HEK293 (cell line): ENCODE measurements around the gene PLEKHA7.

Experiments used
- CTCF ChIA-PET: fragments of 350-600 bp; formaldehyde crosslinking; extraction: SDS; loops from one replicate; lab custom pipeline; 2021; ENCODE audit warnings: antibody characterized with exemption; lab: Yijun Ruan, JAX
- POLR2A ChIA-PET: fragments of 300-600 bp; formaldehyde crosslinking; extraction: SDS; loops from one replicate; lab custom pipeline; 2020; ENCODE audit warnings: antibody characterized with exemption, inconsistent platforms; lab: Yijun Ruan, JAX
- H3K27ac ChIP-seq: fragments of 200-500 bp; sonication (Bioruptor generic); 2 replicates; pipeline ENCODE4 v1.5.1; 2014; ENCODE audit warnings: low read depth, low read length, control low read depth, inconsistent platforms; ENCODE audit errors: extremely low read depth
- H3K36me3 ChIP-seq, 2 experiments: fragments of 200-500 bp in 1 of 2; sonication (Bioruptor generic) in 1 of 2; 1 replicate in 1 of 2; 2 replicates in 1 of 2; pipeline ENCODE4 v1.5.1; 2014 to 2017; ENCODE audit warnings: inconsistent platforms in 2 of 2, low read length in 2 of 2; ENCODE audit not compliant: control insufficient read depth in 2 of 2, insufficient read depth in 1 of 2
- H3K4me1 ChIP-seq: fragments of 200-500 bp; sonication (Bioruptor generic); 2 replicates; pipeline ENCODE4 v1.5.1; 2014; ENCODE audit warnings: mild to moderate bottlenecking, low read length, inconsistent platforms; ENCODE audit not compliant: control insufficient read depth, insufficient read depth
- H3K4me3 ChIP-seq: 2 replicates; pipeline ENCODE4 v1.5.1; 2011; ENCODE audit warnings: low read depth, mild to moderate bottlenecking, control low read depth, low read length, moderate library complexity
- H3K9me3 ChIP-seq: fragments of 200-500 bp; sonication (Bioruptor generic); 2 replicates; pipeline ENCODE4 v1.5.1; 2014; ENCODE audit warnings: low read depth, low read length, inconsistent platforms; ENCODE audit not compliant: control insufficient read depth, insufficient read depth
- MEIS1 ChIP-seq: sonication (generic); formaldehyde crosslinking; IDR thresholded peaks from 2 replicates; pipeline ENCODE4 v1.8.1; 2022; ENCODE audit warnings: missing genetic modification reagents, mild to moderate bottlenecking, borderline replicate concordance
- MYNN ChIP-seq: fragments of 450-650 bp; formaldehyde crosslinking; IDR thresholded peaks from 2 replicates; pipeline ENCODE4 v1.5.1; 2016; ENCODE audit warnings: missing biosample characterization, missing genetic modification characterization, borderline replicate concordance
- OSR2 ChIP-seq: fragments of 450-650 bp; formaldehyde crosslinking; IDR thresholded peaks from 2 replicates; pipeline ENCODE4 v1.5.1; 2016; ENCODE audit warnings: missing biosample characterization, missing genetic modification characterization
- TCF7L2 ChIP-seq: IDR thresholded peaks from 2 replicates; pipeline ENCODE4 v1.6.1; 2011; ENCODE audit warnings: low read depth, mild to moderate bottlenecking, inconsistent platforms, low read length, moderate library complexity, borderline replicate concordance
- ZFP69B ChIP-seq: fragments of 450-650 bp; formaldehyde crosslinking; IDR thresholded peaks from 2 replicates; pipeline ENCODE4 v1.5.1; 2016; ENCODE audit warnings: missing biosample characterization, missing genetic modification characterization
- ZNF112 ChIP-seq: fragments of 450-650 bp; formaldehyde crosslinking; IDR thresholded peaks from 2 replicates; pipeline ENCODE4 v1.5.0; 2017; ENCODE audit warnings: missing biosample characterization, missing genetic modification characterization
- ZNF121 ChIP-seq: fragments of 450-650 bp; formaldehyde crosslinking; IDR thresholded peaks from 2 replicates; pipeline ENCODE4 v1.5.1; 2016; ENCODE audit warnings: missing biosample characterization, missing genetic modification characterization
- ZNF202 ChIP-seq: fragments of 450-650 bp; formaldehyde crosslinking; IDR thresholded peaks from 2 replicates; pipeline ENCODE4 v1.5.1; 2016; ENCODE audit warnings: missing biosample characterization, missing genetic modification characterization, borderline replicate concordance
- ZNF391 ChIP-seq: fragments of 450-650 bp; formaldehyde crosslinking; IDR thresholded peaks from 2 replicates; pipeline ENCODE4 v1.5.1; 2016; ENCODE audit warnings: low read depth, missing biosample characterization, missing genetic modification characterization, borderline replicate concordance
- ZNF426 ChIP-seq: fragments of 450-650 bp; formaldehyde crosslinking; IDR thresholded peaks from 2 replicates; pipeline ENCODE4 v1.5.1; 2017; ENCODE audit warnings: missing biosample characterization, missing genetic modification characterization, mild to moderate bottlenecking, inconsistent platforms, moderate library complexity
- ZNF521 ChIP-seq: fragments of 450-650 bp; formaldehyde crosslinking; IDR thresholded peaks from 2 replicates; pipeline ENCODE4 v1.5.1; 2017; ENCODE audit warnings: missing biosample characterization, mild to moderate bottlenecking, missing genetic modification characterization
- ZNF548 ChIP-seq: fragments of 450-650 bp; formaldehyde crosslinking; IDR thresholded peaks from 2 replicates; pipeline ENCODE4 v1.5.1; 2016; ENCODE audit warnings: missing biosample characterization, missing genetic modification characterization
- ZNF707 ChIP-seq: fragments of 450-650 bp; formaldehyde crosslinking; IDR thresholded peaks from 2 replicates; pipeline ENCODE4 v1.5.1; 2016; ENCODE audit warnings: missing biosample characterization, missing genetic modification characterization
- ZNF768 ChIP-seq: fragments of 450-650 bp; formaldehyde crosslinking; IDR thresholded peaks from 2 replicates; pipeline ENCODE4 v1.5.1; 2018; ENCODE audit warnings: missing biosample characterization, mild to moderate bottlenecking, missing genetic modification characterization
- ZSCAN23 ChIP-seq: fragments of 450-650 bp; formaldehyde crosslinking; IDR thresholded peaks from 2 replicates; pipeline ENCODE4 v1.5.1; 2016; ENCODE audit warnings: missing biosample characterization, missing genetic modification characterization
- TF ChIP-seq, protein P1 (sequence below): fragments of 450-650 bp; formaldehyde crosslinking; IDR thresholded peaks from 2 replicates; pipeline ENCODE4 v1.5.1; 2017; ENCODE audit warnings: missing biosample characterization, missing genetic modification characterization
- TF ChIP-seq, protein P2 (sequence below): fragments of 450-650 bp; formaldehyde crosslinking; IDR thresholded peaks from 2 replicates; pipeline ENCODE4 v1.5.1; 2016; ENCODE audit warnings: missing biosample characterization, missing genetic modification characterization
- TF ChIP-seq, protein P3 (sequence below): fragments of 450-650 bp; formaldehyde crosslinking; IDR thresholded peaks from 2 replicates; pipeline ENCODE4 v1.5.1; 2017; ENCODE audit warnings: missing biosample characterization, missing genetic modification characterization
- TF ChIP-seq, protein P4 (sequence below): fragments of 450-650 bp; formaldehyde crosslinking; IDR thresholded peaks from 2 replicates; pipeline ENCODE4 v1.5.1; 2016; ENCODE audit warnings: missing biosample characterization, missing genetic modification characterization
- TF ChIP-seq, protein P5 (sequence below): fragments of 450-650 bp; formaldehyde crosslinking; IDR thresholded peaks from 2 replicates; pipeline ENCODE4 v1.5.1; 2016; ENCODE audit warnings: missing biosample characterization, missing genetic modification characterization
- TF ChIP-seq, protein P6 (sequence below): fragments of 450-650 bp; formaldehyde crosslinking; IDR thresholded peaks from 2 replicates; pipeline ENCODE4 v1.5.1; 2017; ENCODE audit warnings: missing biosample characterization, missing genetic modification characterization
- TF ChIP-seq, protein P7 (sequence below): fragments of 450-650 bp; formaldehyde crosslinking; IDR thresholded peaks from 2 replicates; pipeline ENCODE4 v1.5.1; 2016; ENCODE audit warnings: missing biosample characterization, missing genetic modification characterization

The PLEKHA7 gene

DNA sequence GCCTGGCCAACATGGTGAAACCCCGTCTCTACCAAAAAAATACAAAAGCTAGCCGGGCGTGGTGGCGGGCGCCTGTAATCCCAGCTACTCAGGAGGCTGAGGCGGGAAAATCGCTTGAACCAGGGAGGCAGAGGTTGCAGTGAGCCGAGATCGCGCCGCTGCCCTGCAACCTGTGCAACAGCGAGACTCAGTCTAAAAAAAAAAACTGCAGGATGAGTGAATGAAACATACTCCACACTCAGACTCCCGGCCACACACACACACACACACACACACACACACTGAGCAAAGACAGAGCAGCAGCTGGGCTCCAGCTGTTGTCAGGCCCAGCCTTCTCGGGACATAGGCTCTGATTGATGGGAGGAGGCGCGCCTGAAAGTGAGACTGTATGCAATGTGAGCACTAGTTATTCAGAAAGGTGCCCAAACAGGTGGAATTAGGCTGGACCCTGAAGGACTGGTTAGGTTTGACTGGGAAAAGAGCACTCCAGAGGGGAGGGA, 1.5 kb upstream of the PLEKHA7 start:
- ChIA-PET POLR2A (interaction anchor here (1.1 to 2.2 kb wide), 2 partner anchors 61 to 62 kb away, joined by 7 to 8 read pairs; partner anchors contain the start of gene RPS13), CTCF (interaction anchor here (0.7 to 1.7 kb wide), 7 partner anchors 11 to 219 kb away, joined by 3 to 6 read pairs (median 4); no protein-coding TSS in a partner anchor)
- Histone ChIP-seq H3K4me1 (no peaks in the 10 kb centered on the region; the same call in 1 of the 2 replicates), H3K4me3 (no peak overlapping the region), H3K27ac (no peak overlapping the region), H3K36me3 (no peaks in the 10 kb centered on the region), H3K9me3 (no peaks in the 10 kb centered on the region)
- no peak for TF ChIP-seq ZNF426
- TF ChIP-seq, protein P1, sequence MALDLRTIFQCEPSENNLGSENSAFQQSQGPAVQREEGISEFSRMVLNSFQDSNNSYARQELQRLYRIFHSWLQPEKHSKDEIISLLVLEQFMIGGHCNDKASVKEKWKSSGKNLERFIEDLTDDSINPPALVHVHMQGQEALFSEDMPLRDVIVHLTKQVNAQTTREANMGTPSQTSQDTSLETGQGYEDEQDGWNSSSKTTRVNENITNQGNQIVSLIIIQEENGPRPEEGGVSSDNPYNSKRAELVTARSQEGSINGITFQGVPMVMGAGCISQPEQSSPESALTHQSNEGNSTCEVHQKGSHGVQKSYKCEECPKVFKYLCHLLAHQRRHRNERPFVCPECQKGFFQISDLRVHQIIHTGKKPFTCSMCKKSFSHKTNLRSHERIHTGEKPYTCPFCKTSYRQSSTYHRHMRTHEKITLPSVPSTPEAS (tag by site-specific recombination) = peak; percentile 43; the same call in 1 of the 2 replicates

DNA sequence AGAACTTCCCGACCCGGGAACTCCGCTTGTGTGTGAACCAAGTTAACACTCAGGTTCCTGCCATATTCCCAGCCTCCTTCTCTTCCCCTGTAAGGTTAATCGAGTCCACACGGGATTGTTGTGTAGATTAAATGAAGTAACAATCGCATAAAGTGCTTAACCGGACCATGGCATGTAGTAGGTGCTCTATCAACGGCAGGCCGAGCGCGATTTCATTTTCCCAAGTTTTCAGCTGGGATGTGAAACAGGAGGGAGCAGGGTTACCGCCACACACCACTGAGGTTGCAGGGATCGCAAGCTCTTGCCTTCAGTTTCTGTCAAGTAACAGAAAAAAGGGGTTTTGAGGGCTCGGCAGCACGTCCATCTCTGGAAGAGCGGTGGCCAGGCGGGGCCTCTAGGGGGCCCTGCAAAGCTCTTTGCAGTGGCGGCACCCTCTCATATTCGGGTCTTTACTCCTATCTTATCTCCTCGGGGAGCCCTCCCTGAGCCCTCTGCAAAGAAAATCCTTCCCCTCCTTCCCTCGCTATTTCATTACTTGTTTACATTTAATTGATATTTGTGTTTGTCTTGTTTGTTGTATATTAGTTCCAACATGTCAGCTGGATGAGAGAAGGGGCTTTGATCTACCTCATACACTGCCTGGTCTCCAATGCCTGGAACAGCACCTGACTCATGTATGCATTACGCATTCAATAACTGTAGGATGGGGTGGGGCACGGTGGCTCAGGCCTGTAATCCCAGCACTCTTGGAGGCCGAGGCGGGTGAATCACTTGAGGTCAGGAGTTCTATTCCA, 816 bp upstream of the PLEKHA7 start:
- CTCF ChIA-PET = interaction anchor here (0.6 to 1.7 kb wide), 12 partner anchors 12 to 1882 kb away, joined by 3 to 6 read pairs (median 3); no protein-coding TSS in a partner anchor
- H3K27ac ChIP-seq = peak overlapping the region; percentile 63; the same call in 1 of the 2 replicates
- no peaks in the 10 kb centered on the region; the same call in 1 of the 2 replicates for H3K4me1 ChIP-seq
- H3K9me3 ChIP-seq = no peaks in the 10 kb centered on the region
- H3K36me3 ChIP-seq = no peaks in the 10 kb centered on the region
- POLR2A ChIA-PET = interaction anchor here (0.8 to 2.2 kb wide), 3 partner anchors 12 to 63 kb away, joined by 3 to 8 read pairs (median 7); partner anchors contain the start of gene RPS13
- peak overlapping the region; percentile 77 for H3K4me3 ChIP-seq
- TF ChIP-seq OSR2 (no peak), ZNF768 (tag by site-specific recombination) (no peak), ZSCAN23 (tag by site-specific recombination) (no peak), ZNF112 (tag by site-specific recombination) (no peak), ZNF391 (no peak), MYNN (tag by site-specific recombination) (no peak), ZFP69B (tag by site-specific recombination) (no peak), ZNF548 (tag by site-specific recombination) (no peak), TCF7L2 (peak; percentile 40; the same call in 1 of the 2 replicates), MEIS1 (no peak), ZNF202 (tag by site-specific recombination) (no peak), ZNF121 (tag by site-specific recombination) (no peak), ZNF521 (no peak), ZNF707 (tag by site-specific recombination) (no peak)
- TF ChIP-seq, protein P2, sequence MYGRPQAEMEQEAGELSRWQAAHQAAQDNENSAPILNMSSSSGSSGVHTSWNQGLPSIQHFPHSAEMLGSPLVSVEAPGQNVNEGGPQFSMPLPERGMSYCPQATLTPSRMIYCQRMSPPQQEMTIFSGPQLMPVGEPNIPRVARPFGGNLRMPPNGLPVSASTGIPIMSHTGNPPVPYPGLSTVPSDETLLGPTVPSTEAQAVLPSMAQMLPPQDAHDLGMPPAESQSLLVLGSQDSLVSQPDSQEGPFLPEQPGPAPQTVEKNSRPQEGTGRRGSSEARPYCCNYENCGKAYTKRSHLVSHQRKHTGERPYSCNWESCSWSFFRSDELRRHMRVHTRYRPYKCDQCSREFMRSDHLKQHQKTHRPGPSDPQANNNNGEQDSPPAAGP (tag by site-specific recombination) = no peak
- TF ChIP-seq, protein P3, sequence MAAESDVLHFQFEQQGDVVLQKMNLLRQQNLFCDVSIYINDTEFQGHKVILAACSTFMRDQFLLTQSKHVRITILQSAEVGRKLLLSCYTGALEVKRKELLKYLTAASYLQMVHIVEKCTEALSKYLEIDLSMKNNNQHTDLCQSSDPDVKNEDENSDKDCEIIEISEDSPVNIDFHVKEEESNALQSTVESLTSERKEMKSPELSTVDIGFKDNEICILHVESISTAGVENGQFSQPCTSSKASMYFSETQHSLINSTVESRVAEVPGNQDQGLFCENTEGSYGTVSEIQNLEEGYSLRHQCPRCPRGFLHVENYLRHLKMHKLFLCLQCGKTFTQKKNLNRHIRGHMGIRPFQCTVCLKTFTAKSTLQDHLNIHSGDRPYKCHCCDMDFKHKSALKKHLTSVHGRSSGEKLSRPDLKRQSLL = no peak
- TF ChIP-seq, protein P4, sequence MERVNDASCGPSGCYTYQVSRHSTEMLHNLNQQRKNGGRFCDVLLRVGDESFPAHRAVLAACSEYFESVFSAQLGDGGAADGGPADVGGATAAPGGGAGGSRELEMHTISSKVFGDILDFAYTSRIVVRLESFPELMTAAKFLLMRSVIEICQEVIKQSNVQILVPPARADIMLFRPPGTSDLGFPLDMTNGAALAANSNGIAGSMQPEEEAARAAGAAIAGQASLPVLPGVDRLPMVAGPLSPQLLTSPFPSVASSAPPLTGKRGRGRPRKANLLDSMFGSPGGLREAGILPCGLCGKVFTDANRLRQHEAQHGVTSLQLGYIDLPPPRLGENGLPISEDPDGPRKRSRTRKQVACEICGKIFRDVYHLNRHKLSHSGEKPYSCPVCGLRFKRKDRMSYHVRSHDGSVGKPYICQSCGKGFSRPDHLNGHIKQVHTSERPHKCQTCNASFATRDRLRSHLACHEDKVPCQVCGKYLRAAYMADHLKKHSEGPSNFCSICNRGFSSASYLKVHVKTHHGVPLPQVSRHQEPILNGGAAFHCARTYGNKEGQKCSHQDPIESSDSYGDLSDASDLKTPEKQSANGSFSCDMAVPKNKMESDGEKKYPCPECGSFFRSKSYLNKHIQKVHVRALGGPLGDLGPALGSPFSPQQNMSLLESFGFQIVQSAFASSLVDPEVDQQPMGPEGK (tag by site-specific recombination) = 0 out of 2 replicates have a peak, but pooled peaks have one; percentile 20
- TF ChIP-seq, protein P5, sequence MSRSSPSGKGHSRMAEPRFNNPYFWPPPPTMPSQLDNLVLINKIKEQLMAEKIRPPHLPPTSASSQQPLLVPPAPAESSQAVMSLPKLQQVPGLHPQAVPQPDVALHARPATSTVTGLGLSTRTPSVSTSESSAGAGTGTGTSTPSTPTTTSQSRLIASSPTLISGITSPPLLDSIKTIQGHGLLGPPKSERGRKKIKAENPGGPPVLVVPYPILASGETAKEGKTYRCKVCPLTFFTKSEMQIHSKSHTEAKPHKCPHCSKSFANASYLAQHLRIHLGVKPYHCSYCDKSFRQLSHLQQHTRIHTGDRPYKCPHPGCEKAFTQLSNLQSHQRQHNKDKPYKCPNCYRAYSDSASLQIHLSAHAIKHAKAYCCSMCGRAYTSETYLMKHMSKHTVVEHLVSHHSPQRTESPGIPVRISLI (tag by site-specific recombination) = no peak
- TF ChIP-seq, protein P6, sequence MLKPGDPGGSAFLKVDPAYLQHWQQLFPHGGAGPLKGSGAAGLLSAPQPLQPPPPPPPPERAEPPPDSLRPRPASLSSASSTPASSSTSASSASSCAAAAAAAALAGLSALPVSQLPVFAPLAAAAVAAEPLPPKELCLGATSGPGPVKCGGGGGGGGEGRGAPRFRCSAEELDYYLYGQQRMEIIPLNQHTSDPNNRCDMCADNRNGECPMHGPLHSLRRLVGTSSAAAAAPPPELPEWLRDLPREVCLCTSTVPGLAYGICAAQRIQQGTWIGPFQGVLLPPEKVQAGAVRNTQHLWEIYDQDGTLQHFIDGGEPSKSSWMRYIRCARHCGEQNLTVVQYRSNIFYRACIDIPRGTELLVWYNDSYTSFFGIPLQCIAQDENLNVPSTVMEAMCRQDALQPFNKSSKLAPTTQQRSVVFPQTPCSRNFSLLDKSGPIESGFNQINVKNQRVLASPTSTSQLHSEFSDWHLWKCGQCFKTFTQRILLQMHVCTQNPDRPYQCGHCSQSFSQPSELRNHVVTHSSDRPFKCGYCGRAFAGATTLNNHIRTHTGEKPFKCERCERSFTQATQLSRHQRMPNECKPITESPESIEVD (tag by site-specific recombination) = no peak
- TF ChIP-seq, protein P7, sequence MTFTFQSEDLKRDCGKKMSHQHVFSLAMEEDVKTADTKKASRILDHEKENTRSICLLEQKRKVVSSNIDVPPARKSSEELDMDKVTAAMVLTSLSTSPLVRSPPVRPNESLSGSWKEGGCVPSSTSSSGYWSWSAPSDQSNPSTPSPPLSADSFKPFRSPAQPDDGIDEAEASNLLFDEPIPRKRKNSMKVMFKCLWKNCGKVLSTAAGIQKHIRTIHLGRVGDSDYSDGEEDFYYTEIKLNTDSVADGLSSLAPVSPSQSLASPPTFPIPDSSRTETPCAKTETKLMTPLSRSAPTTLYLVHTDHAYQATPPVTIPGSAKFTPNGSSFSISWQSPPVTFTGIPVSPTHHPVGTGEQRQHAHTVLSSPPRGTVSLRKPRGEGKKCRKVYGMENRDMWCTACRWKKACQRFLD (tag by site-specific recombination) = no peak
